D341Med (cell line): ENCODE data around the gene GIGYF2.

Experiments used
- DNase-seq: peaks from one replicate; pipeline ENCODE4 v3.0.0; 2012; ENCODE audit warnings: low spot score

Gene GIGYF2

DNA sequence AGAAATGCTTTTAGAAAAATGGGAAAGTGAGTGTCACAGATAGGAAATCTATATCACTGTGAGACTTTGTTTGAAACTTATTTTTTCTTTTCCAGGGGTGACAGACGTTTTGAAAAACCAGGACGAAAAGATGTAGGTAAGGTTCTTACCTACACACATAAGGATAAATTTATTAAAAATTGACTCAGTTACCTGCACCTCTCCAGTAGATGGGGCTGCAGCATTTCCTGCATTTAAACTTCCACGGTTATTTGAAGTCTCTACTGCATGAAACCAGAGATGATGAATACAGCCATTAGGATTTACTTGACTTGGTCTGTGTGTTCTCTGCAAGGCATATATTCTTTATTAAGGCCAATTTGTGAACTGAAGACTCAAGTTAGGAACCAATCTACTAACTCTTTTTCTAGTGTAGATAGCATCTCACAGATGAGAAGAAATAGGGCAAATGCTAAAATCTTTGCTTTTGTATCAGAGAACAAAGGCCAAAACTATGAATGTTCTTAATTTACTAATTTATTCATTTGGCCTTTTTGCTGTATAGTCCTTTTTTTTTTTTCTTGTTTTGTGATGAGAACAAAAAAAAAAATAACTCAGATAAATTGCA, 64.3 kb downstream of the GIGYF2 start:
- DNase-seq, result peak; percentile 49

DNA sequence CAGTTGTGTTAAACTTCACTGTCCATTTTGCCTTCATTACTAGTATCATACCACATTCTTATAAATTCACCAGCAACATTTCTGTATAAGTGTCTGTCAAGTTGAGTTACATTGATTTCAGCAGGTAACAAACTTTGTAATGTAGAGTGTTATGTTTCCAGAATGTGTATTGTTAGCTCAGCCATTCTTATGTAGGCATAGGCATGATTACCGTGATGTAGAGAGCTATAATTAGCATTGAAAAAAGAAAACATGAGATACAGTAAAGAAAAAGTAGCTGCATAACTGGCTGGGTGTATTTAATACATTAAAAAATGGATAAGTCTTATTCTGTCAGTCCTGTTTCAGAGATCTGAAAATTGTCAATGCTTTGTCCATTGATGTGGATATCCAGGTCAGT, 70.7 kb downstream of the GIGYF2 start:
- no peak for DNase-seq

DNA sequence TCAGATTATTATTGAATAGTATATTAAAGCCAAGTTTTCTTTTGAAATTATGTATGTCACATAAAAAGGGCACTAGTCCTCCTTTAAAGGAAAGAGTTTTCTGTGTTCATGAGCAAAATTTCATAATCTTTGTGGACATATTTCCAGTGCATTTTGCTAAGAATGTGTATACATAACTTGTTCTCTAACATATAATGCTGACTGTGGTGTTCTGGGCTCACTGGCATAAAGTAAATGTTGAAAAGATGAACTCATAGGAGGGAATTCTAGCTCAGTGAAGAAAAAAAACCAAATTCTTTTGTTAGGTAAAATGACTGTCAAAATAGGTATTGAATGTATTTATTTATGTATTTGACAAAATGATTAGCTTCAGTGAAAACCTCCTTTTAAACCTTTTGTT, 73.1 kb downstream of the GIGYF2 start:
- no peak for DNase-seq

DNA sequence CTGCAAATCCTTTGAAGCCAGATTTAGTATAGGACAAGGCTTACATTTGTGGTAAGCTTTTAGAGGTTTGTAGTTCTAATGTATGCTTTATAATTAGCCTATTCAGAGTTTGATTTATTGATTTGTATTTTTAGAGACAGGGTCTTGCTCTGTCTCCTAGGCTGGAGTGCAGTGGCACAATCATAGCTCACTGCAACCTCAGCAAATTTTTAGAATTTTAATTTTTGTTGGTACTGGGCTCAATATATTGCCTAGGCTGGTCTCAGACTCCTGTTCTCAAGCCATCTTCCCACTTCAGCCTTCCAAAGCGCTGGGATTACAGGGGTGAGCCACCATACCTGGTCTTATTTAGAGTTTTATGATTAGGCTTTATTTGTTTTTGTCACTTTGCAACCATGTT, 74.7 kb downstream of the GIGYF2 start:
- no peak for DNase-seq

DNA sequence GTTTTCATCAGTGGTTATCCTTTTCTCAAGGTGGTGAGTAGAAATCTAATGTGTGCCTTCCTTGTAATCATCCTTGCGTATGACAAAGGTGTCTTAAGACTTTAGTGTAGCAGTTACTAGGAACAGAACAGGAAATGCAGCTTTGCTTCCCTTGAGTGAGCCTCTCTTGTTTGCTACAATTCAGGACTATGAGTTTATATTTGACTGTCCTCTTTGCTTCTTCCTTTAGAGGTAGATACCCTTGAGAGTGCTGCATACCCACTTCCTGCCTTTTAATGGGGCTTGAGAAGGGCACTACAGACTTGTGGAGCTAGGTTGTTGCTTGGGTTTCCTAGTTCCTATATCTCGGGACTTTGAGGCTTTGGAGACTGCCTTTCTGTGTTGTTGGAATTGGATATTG, 75.4 kb downstream of the GIGYF2 start:
- DNase-seq, result no peak

DNA sequence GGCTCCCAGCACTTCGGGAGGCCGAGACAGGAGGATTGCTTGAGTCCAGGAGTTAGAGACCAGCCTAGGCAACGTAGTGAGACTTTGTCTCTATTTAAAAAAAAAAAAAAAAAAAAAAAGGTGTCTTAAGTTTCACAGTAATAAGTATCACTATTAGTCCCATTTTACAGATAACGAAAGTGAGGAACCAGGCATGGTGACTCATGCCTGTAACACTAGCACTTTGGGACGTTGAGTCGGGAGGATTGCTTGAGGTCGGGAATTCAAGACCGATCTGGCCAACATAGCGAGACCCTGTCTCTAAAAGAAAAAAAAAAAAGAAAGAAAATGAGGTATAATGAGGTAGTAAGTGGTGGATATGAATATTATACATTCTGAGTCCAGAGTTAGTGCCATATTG, 76.7 kb downstream of the GIGYF2 start:
- no peak for DNase-seq

DNA sequence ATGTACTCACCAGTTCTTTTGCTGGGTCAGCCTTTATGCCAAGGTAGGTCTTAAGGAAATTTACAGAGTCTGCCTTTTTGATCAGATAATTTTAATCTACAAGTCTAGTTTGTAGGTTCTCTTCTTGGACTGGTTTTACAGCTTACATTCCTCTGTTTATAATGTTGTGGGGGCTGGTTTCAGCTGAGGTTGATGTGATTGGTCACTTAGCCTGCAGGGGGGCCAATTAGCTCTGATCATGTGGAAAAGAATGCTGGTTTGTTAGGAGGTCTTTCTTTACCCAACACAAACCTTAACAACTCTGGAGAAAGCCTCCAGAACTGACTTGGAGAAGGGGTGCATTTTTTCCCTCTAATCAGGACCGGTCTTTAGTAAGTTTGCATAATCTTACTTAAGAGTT, 79.3 kb downstream of the GIGYF2 start, which contains the start of gene KCNJ13:
TSS of gene KCNJ13 (minus strand) at position 131 of the 400 bp plus-strand sequence. CDS start 5,203 bp downstream, outside the sequence.
- no peak for DNase-seq

DNA sequence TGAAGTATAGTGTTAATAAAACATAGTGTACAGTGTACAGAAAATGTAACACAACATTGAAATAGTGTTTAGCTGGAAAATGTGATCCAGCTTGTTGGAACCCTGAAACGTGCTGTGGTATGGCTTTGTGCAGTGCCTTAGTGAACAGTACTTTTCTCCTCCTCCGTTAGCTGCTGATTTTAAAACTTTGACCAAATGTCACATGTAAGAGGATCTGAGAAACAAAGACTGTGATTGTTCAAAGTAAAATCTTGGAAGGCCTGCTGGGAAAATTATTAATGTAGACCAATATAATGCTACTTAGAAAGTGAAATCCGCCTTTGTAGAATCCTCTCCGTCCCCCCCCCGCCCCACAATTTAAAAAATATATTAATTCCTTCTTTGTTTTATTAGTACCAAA, 80.1 kb downstream of the GIGYF2 start:
- DNase-seq, result no peak

DNA sequence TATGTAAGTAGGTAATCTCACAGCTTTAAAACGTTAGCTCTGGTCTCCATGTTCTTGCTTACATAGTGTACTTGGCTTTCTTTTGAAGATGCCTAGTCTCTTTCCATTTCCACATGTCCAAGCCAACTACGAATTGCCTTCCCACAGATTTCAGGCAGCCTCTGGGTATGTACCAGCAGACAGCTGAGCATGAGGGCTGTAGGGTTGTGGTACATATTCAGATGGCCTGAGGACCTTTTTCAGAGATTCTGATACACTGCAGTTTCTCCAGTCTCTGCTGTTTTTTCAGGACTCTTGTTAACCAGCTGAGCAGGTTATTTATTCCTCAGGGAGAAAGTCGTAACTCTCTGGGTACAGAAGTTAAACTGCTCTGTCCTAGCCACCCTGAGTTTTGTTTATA, 82.3 kb downstream of the GIGYF2 start:
- no peak for DNase-seq

DNA sequence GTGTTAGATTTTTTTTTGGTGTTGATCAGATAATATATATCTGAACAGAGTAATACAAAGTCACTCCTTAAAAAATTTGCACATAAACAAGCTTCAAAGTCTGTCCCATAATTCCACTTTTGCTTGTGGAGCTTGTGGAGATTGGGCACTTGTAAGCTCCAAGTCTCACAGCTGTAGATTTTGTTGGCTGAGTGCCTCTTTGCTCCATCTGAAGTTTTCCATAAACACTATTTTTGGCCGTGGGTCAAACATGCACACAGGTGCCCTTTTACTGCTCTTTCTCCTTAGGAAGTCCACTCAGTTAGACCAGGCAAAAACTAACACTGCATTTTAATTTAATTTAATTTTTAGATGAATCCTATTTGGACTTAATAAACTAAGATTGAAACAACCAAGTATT, 82.8 kb downstream of the GIGYF2 start:
- no peak for DNase-seq

DNA sequence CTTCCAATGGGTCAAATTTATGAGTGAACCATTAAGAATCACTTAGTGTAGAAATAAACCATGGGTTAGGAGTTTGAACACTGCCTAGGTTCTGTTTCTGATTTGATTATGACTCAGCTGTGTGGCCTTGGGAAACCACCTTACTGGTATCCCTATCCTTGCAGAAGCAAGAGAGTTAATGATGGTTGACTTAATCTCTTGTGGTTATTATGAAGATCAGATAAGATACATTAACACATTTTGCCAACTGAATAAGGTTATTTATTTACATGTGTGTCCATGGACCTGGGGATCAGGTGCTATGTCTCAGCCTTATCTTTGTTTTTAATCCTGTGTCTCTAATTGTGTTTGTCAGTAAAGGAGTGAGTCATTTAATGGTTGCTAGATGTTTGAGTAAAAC, 84.6 kb downstream of the GIGYF2 start:
- DNase-seq, result no peak

DNA sequence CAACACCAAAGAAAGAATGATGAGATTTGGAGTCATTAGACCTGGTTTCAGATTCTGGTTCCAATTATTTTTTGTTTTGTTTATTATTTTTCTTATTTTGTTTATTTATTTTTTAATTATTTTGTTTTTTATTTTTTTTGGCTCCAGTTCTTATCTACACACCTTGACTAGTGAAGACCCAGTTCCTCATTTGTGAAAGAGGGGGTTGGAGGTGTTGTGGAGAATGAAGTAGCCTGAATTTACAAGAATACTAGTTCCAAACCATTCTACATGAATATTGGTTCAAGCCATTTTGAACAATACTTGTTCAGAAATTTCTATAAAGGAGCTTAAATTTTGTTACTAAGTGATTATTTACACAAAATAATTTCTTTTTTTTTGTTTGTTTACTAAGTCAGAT, 86.1 kb downstream of the GIGYF2 start:
- no peak for DNase-seq

DNA sequence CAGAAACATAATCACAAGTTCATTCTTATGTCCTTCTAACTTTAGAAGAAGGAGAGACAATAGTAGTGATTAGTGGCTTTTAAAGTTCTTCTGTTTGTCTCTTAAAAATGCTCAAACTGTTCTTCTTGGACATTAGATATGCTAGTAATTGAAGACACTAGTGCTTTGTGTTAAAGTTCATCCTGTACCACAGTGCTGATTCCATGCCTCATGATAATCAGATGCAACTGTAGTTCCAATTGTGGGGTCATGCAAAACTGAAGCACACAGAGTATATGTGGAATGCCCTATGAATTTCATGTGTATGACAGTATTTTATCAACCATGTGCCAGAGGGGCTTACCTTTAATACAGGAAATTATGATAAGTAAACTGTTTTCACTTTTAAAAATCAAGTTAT, 90.7 kb downstream of the GIGYF2 start:
- no peak for DNase-seq

DNA sequence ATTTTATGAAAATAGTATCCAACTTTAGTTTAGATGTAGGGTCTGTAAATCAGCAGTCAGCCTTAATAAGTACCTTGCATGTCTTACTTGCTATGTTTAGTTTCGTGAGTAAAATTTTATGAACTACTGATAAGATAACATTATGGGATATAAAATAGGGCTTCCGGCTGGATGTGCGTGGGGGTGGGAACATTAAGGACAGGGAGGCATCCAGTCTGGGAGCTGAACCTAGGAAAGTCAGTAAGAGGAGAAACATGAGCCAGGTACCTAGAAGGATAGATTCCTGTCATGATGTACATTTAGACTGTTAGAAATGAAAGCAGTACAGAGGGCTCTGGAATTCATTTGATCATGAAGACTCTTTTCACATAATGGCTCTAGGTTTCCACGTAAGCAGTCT, 92.0 kb downstream of the GIGYF2 start:
- DNase-seq, result no peak

DNA sequence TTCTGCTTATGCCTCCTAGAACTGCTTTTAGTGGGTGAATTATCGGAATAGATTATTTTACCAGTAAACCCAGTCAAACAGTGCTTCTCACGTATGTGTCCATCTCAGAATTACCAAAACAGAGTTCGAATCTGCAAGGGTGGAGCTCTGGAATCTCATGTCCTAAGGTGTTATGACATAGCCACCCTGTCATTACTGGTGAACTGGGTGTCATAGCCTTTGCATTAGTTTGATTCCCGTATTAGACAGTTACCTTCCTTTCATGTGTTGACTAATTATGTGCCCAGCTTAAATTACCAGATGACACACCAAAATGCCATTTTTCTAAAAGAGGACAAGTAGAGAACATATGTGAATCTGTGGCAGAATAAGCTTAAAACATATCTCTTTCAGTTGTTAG, 94.4 kb downstream of the GIGYF2 start:
- no peak for DNase-seq

DNA sequence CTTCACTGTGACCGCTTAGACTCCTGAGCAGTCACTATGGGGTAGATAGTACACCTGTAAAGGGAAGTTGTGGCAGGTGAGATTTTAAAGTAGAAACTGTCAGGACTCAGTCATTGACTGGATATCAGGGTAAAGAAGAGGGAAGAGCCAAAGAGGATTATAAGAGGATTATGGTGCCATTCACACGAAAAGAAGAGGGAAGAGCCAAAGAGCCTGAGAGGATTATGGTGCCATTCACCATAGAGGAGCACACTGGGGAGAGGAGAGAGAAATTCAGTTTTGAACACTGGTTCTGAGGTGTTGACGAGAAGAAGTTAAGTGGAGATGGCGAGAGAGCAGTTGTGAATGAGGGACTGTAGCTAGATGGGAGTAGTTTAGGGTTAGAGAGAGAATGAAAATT, 96.1 kb downstream of the GIGYF2 start:
- peak; percentile 49 for DNase-seq

DNA sequence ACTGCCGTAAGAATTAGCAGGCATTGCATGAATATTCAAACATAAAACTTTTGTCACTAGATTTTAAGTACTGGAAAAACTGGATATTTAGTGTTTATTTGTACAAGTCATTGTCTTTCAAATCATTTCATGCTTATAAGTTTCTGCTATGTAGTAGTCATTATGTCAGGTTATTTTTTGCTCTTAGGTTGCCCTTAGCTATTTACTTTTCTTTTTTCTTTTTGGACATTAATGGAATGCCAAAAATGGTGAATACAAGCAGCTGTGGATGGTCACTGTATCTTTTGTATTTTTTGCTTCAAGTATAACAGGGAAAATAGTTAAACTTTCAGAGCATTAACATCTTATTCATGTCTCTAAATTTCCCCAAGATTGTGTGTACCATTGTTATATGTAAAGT, 97.8 kb downstream of the GIGYF2 start:
- DNase-seq, result no peak

DNA sequence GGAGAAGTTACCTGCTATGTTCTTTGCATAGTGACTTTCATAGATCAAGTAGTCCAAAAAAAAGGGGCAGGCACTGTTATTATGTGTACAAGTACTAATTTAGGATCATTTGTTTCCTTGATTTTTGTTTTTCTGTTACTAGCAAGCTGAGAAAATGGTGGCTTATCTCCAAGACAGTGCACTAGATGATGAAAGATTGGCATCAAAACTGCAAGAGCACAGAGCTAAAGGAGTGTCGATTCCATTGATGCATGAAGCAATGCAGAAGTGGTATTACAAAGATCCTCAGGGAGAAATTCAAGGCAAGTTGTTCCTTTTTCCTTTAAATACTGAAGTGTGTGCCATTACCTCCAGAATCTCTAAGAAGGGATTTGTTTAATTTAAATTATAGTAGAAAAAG, 98.8 kb downstream of the GIGYF2 start:
- DNase-seq, result no peak

DNA sequence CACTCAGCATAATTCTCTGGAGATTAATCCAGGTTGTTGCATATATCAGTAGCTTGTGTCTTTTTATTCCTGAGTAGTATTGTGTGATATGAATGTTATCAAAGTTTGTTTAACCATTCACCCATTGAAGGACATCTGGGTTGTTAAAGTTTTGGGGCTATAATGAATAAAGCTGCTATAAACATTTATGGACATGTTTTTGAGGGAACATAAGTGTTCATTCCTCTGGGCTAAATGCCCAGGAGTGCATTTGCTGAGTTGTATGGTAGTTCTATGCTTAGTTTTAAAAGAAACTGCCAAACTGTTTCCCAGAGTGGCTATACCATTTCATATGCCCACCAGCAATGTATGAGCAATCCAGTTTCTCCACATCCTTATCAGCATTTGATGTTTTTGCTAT, 101.1 kb downstream of the GIGYF2 start:
- no peak for DNase-seq

DNA sequence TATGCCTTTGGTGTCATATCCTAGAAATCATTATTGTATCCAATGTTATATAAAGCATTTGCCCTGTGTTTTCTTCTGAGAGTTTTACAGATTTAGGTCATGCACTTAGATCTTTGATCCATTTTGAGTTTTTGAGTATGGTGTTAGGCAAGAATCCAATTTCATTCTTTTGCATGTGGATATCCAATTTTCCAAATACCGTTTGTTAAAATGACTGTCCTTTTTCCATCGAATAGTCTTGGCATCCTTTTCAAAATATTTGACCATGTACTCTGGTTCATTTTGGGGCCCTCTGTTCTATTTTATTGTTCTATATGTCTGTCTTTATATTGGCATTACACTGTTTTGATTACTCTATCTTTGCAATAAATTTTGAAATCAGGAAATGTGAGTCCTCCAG, 103.0 kb downstream of the GIGYF2 start:
- DNase-seq, result no peak

DNA sequence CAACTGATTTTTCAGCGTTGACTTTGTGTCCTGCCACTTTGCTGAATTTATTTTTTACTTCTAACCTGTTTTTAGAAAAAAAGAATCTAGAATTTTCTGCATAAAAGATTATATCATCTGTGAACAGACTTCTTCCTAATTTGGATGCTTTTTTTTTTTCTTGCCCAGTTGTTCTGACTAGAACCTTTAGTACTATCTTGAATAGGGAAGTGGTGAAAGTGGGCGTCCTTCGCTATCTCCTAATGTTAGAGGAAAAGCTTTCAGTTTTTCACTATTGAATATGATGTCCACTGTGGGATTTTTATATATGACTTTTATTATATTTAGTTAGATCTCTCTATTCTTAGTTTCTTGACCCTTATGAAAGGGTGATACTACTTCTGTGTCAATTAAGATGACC, 105.0 kb downstream of the GIGYF2 start:
- no peak for DNase-seq

DNA sequence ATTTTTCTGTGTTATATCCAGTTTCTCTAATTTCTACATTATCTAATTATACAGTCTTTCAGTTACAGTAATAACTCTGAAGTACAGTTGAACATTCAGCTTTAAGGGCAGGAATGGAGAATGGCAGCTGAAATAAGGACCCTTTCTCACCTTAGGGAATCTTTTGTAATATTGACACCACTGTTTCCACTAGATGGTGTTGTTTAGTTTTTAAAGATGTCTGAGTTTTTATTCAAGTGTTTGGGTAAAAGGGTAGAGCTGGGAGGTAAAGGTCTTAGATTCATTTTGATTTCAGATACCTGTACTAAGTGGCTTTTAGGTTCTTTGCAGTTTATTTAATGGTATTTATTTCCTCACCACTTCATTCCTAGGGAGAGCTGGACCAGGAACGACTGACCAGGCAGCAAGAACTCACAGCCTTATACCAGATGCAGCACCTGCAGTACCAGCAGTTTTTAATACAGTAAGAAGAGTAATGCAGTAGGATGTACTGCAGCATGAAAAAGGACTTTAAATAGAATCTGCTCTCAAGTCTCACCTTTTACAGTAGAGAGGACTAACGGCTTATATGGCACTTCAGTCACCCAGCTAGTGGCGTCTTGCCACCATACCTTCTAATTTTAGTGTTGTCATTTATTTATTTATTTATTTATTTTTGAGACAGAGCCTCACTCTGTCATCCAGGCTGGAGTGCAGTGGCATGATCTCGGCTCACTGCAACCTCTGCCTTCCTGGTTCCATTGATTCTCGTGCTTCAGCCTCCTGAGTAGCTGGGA, 112.4 kb downstream of the GIGYF2 start:
- DNase-seq, result no peak

DNA sequence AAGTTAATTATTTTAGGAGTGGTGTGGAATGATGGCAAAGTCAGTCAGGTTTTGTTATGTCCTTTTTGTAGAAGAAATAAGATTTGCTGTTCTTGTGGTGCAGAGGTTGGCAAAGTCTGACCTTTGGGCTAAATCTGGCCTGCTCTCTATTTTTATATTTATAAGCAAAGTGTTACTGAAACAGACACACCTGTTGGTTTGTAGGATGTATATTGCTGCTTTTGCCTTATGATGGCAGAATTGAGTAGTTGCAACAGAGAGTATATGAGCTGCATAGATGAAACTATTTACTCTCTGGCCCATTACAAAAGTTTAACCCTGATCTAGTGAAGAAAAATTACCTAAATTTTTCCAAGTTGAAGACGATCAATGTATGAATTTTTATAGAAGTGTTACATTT, 113.3 kb downstream of the GIGYF2 start:
- no peak for DNase-seq

DNA sequence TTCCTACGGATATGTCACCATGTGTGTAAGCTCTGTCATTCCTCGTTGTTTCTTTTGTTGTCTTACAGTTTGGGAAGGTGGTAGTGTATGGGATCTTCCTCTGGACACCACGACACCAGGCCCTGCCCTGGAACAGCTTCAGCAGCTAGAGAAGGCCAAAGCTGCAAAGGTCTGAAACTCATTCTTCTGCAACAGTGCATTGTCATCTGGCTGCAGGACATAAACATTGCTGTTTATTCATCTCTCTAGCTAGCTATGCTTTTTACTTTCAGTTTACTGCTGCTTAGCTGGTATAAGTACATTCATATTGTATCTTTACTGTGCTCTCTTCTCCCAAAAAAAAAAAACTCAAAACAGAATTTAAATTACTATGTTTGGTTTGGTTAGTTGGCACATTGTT, 118.4 kb downstream of the GIGYF2 start:
- no peak for DNase-seq
